ENCODE measurements around the gene LEFTY2. TPM values are rescaled to one million over a fixed set of nuclear protein-coding genes. Genes with fewer than 3 reads are reported as not detected.
"Not testable (repeated sequence)": the region's sequence is repeated elsewhere in the genome, so short reads cannot be mapped to it uniquely, and the experiment has no call there.

Gene LEFTY2
- total RNA-seq, 2 donors from 2014 or later, result 6.2 to 9.4 TPM

GRCh38 chr1:225931270-225932136, 9.5 kb downstream of the LEFTY2 start:
- no peak for TF ChIP-seq CTCF (IDR thresholded peaks at IDR 0.05)
- H3K27ac ChIP-seq, result no peak overlapping the region
- no peak overlapping the region for H3K4me3 ChIP-seq
- no peaks in the 10 kb centered on the region for H3K4me1 ChIP-seq (ENCODE audit: control insufficient read depth in 1 of 2, low read depth in 2 of 2)
- no peaks in the 10 kb centered on the region for H3K27me3 ChIP-seq (replicated peaks; ENCODE audit: insufficient read depth)
- H3K9me3 ChIP-seq, result no peaks in the 10 kb centered on the region
- no peaks in the 10 kb centered on the region for H3K36me3 ChIP-seq
- DNase-seq (ENCODE audit: low spot score) (no peak), ATAC-seq (ENCODE audit: insufficient number of reproducible peaks, low FRiP score, low read depth) (no peak)

- H3K27ac ChIP-seq, result no peak overlapping the region
- H3K27me3 ChIP-seq (replicated peaks; ENCODE audit: insufficient read depth), result no peaks in the 10 kb centered on the region
- H3K36me3 ChIP-seq, result no peaks in the 10 kb centered on the region
- DNase-seq (ENCODE audit: low spot score), result no peak
- H3K4me1 ChIP-seq (ENCODE audit: control insufficient read depth in 1 of 2, low read depth in 2 of 2), result no peaks in the 10 kb centered on the region
- no peaks in the 10 kb centered on the region for H3K9me3 ChIP-seq
- ATAC-seq (ENCODE audit: insufficient number of reproducible peaks, low FRiP score, low read depth), result no peak
- no peak overlapping the region for H3K4me3 ChIP-seq
- no peak for TF ChIP-seq CTCF (IDR thresholded peaks at IDR 0.05)
These were observed 10.5 kb downstream of the LEFTY2 start for GRCh38 chr1:225930566-225930965.

- H3K27ac ChIP-seq; H3K36me3 ChIP-seq; H3K4me1 ChIP-seq (ENCODE audit: control insufficient read depth in 1 of 2, low read depth in 2 of 2); H3K27me3 ChIP-seq (replicated peaks; ENCODE audit: insufficient read depth); H3K9me3 ChIP-seq; ATAC-seq (ENCODE audit: insufficient number of reproducible peaks, low FRiP score, low read depth); DNase-seq (ENCODE audit: low spot score); H3K4me3 ChIP-seq: not testable (repeated sequence)
These were observed 11.6 kb downstream of the LEFTY2 start for GRCh38 chr1:225929462-225929861.

GRCh38 chr1:225928186-225929175, 12.5 kb downstream of the LEFTY2 start:
- peaks cover 0 to 5% of the 10 kb centered on the region in 2 donors for H3K4me1 ChIP-seq (ENCODE audit: control insufficient read depth in 1 of 2, low read depth in 2 of 2)
- no peak for TF ChIP-seq CTCF (IDR thresholded peaks at IDR 0.05)
- no peaks in the 10 kb centered on the region for H3K9me3 ChIP-seq
- H3K27ac ChIP-seq, result no peak overlapping the region
- ATAC-seq (ENCODE audit: insufficient number of reproducible peaks, low FRiP score, low read depth), result no peak
- no peaks in the 10 kb centered on the region for H3K27me3 ChIP-seq (replicated peaks; ENCODE audit: insufficient read depth)
- H3K4me3 ChIP-seq, result no peak overlapping the region
- DNase-seq (ENCODE audit: low spot score), result no peak
- no peaks in the 10 kb centered on the region for H3K36me3 ChIP-seq

DNA sequence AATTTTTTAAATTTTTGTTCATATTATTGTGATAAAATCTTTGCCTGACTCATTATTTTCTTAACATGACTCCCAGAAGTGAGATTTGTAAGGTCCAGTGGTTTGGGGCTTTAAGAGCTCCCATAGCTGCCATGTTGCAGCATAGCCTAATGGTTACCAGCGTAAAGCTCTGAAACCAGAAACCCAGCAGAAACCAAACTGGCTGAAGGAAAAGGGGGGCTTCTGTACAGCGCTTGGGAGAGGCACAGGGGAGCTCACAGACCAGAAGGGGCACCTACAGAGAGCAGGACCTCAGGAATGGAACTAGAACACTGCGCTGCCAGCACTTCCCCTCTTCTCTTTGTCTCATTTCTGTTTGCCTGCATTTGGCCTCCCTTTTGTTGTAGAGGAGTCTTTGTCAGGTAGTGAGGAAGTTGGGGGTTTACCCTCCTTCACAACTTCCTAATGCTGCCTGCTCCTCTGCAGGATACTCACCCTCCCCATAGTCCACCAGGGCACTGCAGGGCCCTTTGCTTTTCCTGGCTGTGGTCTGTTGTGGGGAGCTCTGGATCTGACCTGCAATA, 14.4 kb downstream of the LEFTY2 start:
- Histone ChIP-seq H3K4me3 (no peak overlapping the region), H3K27me3 (replicated peaks; ENCODE audit: insufficient read depth) (no peaks in the 10 kb centered on the region), H3K9me3 (no peaks in the 10 kb centered on the region), H3K36me3 (no peaks in the 10 kb centered on the region), H3K4me1 (ENCODE audit: control insufficient read depth in 1 of 2, low read depth in 2 of 2) (peaks cover 3 to 21% of the 10 kb centered on the region in 2 donors), H3K27ac (no peak overlapping the region)
- no peak for TF ChIP-seq CTCF (IDR thresholded peaks at IDR 0.05)
- no peak for DNase-seq (ENCODE audit: low spot score)
- no peak for ATAC-seq (ENCODE audit: insufficient number of reproducible peaks, low FRiP score, low read depth)
